ENCODE results near the gene ST7. TPM values are rescaled to one million over a fixed set of nuclear protein-coding genes. Genes with fewer than 3 reads are reported as not detected.

The ST7 gene
- total and polyA plus RNA-seq, 2 of the 8 experiments (the other 6 are each of a cell fraction or from before 2014, with no cell fraction given): 16.3 to 18.0 TPM

DNA sequence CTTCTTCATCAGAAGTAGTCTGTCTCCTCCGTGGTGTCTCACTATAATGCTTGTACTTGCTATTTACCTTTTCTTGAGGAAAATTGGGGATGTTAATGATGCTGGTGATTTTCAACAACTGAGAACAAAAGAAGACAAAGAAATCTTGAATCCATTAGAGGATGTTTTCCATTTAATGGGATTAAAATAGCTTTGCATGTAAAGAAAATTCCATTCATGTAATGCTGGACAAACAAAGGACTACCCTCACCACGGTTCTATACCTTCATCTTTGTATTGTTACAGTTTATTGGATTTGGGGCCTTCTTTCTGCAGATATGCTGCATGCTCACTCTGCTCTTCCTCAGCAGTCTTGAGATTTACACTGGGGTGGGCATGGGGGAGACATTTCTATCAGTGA is 241.1 kb downstream of the ST7 start:
- Histone ChIP-seq H3K9ac (replicated peaks in 1 of 4; ENCODE audit: extremely low read depth in 1 of 4, low read depth in 3 of 4, low read length in 3 of 4) (no peak overlapping the region), H2AK5ac (ENCODE audit: low read depth, low read length) (no peak overlapping the region), H3K14ac (ENCODE audit: insufficient read length) (no peak overlapping the region), H3K56ac (replicated peaks; ENCODE audit: insufficient read length, low read depth, low read length) (no peak overlapping the region), H3K27ac (ENCODE audit: low read depth, low read length) (no peak overlapping the region), H3K4me2 (ENCODE audit: insufficient read depth in 1 of 2, low read depth in 2 of 2, low read length in 2 of 2) (no peak overlapping the region), H3K18ac (ENCODE audit: extremely low read depth, low read length) (no peak overlapping the region), H4K5ac (ENCODE audit: insufficient read length, low read depth, low read length) (no peak overlapping the region), H2BK12ac (ENCODE audit: low read depth, low read length) (no peak overlapping the region), H3K4me3 (ENCODE audit: extremely low read depth in 1 of 4, insufficient read depth in 2 of 4, low read depth in 3 of 4, low read length in 4 of 4) (no peak overlapping the region), H2BK15ac (ENCODE audit: low read length) (no peak overlapping the region), H3K23ac (ENCODE audit: insufficient read length) (no peak overlapping the region), H4K8ac (ENCODE audit: extremely low read depth, insufficient read depth, low read length) (no peak overlapping the region), H4K20me1 (replicated peaks in 1 of 2; ENCODE audit: control insufficient read depth in 1 of 2, insufficient read depth in 2 of 2, low read length in 2 of 2) (no peaks in the 10 kb centered on the region), H3K79me2 (ENCODE audit: control insufficient read depth in 1 of 2, insufficient read depth in 2 of 2, low read length in 2 of 2) (no peaks in the 10 kb centered on the region), H3K9me3 (ENCODE audit: insufficient read depth in 2 of 2, low read depth in 1 of 2, low read length in 1 of 2) (no peaks in the 10 kb centered on the region), H3K4me1 (replicated peaks in 1 of 4; ENCODE audit: control insufficient read depth in 3 of 4, insufficient read depth in 4 of 4, low read length in 3 of 4) (no peaks in the 10 kb centered on the region), H3K27me3 (replicated peaks in 1 of 4; ENCODE audit: control insufficient read depth in 3 of 4, extremely low read depth in 1 of 4, insufficient read depth in 3 of 4, low read length in 3 of 4) (no peaks in the 10 kb centered on the region), H2BK120ac (replicated peaks; ENCODE audit: low read depth, low read length) (no peak overlapping the region), H2BK20ac (ENCODE audit: low read length) (no peak overlapping the region), H3K4ac (replicated peaks; ENCODE audit: insufficient read length, low read depth, low read length) (no peak overlapping the region), H2AFZ (ENCODE audit: low read length) (no peak overlapping the region), H3K79me1 (ENCODE audit: low read depth, low read length) (no peaks in the 10 kb centered on the region), H3K23me2 (ENCODE audit: low read depth, low read length) (no peaks in the 10 kb centered on the region), H3K36me3 (ENCODE audit: control insufficient read depth in 2 of 4, insufficient read depth in 4 of 4, low read length in 3 of 4) (no peaks in the 10 kb centered on the region), H2BK5ac (ENCODE audit: low read depth, low read length) (no peak overlapping the region), H4K91ac (replicated peaks; ENCODE audit: insufficient read length, low read length) (no peak overlapping the region)
- TF ChIP-seq BACH1 (IDR thresholded peaks at IDR 0.05; ENCODE audit: low read length) (no peak), EZH2 (IDR thresholded peaks at IDR 0.05; ENCODE audit: low read depth, low read length, severe bottlenecking) (no peak), CEBPB (IDR thresholded peaks at IDR 0.05; ENCODE audit: low read depth, low read length) (no peak), SIN3A (conservative IDR thresholded peaks at IDR 0.05 in 1 of 2, IDR thresholded peaks at IDR 0.05 in 1 of 2; ENCODE audit: low read depth in 1 of 2, low read length in 2 of 2) (no peak), SIX5 (IDR thresholded peaks at IDR 0.05; ENCODE audit: low read depth, low read length) (no peak), SAP30 (IDR thresholded peaks at IDR 0.05; ENCODE audit: insufficient read depth, insufficient replicate concordance, low read length) (no peak), NANOG (IDR thresholded peaks at IDR 0.05; ENCODE audit: insufficient read depth, low read depth, low read length, poor library complexity, severe bottlenecking) (no peak), POU5F1 (IDR thresholded peaks at IDR 0.05; ENCODE audit: low read depth, low read length) (no peak), HDAC2 (IDR thresholded peaks at IDR 0.05; ENCODE audit: borderline replicate concordance in 1 of 2, low read depth in 2 of 2, low read length in 2 of 2) (no peak), SP4 (IDR thresholded peaks at IDR 0.05; ENCODE audit: low read length) (no peak), JUND (IDR thresholded peaks at IDR 0.05; ENCODE audit: low read length) (no peak), JUN (IDR thresholded peaks at IDR 0.05; ENCODE audit: low read depth, low read length) (no peak), RXRA (IDR thresholded peaks at IDR 0.05; ENCODE audit: insufficient read depth, low read depth, low read length) (no peak)
- 76% methylated on average over 2 of the region's 2 CpGs; no CpG with 5 or more reads in 1 of the 2 experiments for WGBS, 2 experiments (ENCODE audit: extremely low coverage in 1 of 2, insufficient coverage in 1 of 2, insufficient read length in 1 of 2, insufficient replicate concordance in 2 of 2, low coverage in 1 of 2, low lambda C conversion rate in 2 of 2, missing lambda C conversion rate in 1 of 2)
- DNase-seq (ENCODE audit: low read depth in 1 of 2, low spot score in 2 of 2): no peak
- FAIRE-seq: no peak
- POLR2A ChIA-PET (ENCODE audit: partially characterized antibody): no interaction called here
- CTCF ChIA-PET (ENCODE audit: partially characterized antibody): interaction anchor here (0.7 to 1.2 kb wide), 2 partner anchors 67 to 1266 kb away, joined by 3 read pairs; no protein-coding TSS in a partner anchor

Data from H1 (cell line).